Measurements from ENCODE around the gene PDSS2.
"Not testable (repeated sequence)": the region's sequence is repeated elsewhere in the genome, so short reads cannot be mapped to it uniquely, and the experiment has no call there.

Gene PDSS2

DNA sequence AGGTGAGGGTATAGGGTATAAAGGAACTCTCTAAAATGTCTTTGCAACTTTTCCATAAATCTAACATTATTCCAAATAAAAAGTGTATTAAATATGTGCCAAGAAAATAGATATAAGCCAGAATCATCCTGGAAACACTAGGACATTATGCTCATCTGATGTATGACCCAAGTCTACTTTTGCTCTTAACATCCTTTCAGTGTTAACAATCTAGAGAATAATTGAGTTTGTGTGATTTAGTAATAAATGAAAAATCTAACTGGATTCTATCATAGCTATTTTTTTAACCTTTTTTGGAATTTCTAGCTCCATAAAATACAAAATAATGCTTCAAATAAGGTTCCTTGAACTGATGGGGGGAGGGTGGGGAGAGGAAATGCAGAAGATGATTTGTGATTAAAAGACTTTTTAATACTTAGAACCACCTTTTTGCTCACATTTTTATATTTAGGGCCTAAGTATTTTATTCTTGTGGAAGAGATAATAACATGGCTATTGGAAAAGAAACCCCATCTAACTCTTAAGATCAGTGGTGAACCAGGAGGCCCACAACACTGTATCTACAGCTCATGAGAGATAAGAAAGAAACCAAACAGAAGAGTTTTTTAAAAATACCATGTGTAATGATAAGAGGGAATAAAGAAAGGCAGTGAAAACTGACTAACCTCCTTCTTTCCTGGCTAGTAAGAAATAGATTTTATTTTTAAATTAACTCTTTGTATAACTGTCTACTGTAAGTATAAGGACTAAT lies 68.5 kb downstream of the PDSS2 start:
- DNase-seq: peak; percentile 26 to 67
- no peak for TF ChIP-seq POLR2A (IDR thresholded peaks at IDR 0.05; ENCODE audit: low read length)
- no peak for TF ChIP-seq GATA1 (IDR thresholded peaks at IDR 0.05; ENCODE audit: low read depth, low read length)

- no peak for DNase-seq
- TF ChIP-seq GATA1 (IDR thresholded peaks at IDR 0.05; ENCODE audit: low read depth, low read length) (no peak), POLR2A (IDR thresholded peaks at IDR 0.05; ENCODE audit: low read length) (no peak)
Measured at GRCh38 chr6:107390056-107390455, 69.3 kb downstream of the PDSS2 start.

DNA sequence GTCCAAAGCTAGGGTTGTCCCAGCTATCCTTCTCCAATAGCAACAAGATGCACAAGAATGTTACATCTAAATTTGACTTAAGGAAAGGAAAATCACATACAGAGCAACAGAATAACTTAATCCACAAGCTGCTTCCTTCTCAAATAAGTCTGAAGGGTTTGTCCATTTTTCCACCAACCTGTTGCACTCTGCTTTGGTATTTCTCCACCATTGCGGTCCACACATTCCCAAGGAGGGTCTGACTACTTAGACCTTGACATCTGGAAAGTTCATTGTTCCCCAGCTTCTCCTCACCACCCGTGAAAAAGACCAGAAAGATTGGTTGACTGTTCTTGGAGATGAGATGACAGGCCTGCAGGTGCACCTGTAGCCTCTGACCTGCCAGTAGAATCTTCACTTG lies 72.5 kb downstream of the PDSS2 start:
- no peak for TF ChIP-seq POLR2A (IDR thresholded peaks at IDR 0.05; ENCODE audit: low read length)
- TF ChIP-seq GATA1 (IDR thresholded peaks at IDR 0.05; ENCODE audit: low read depth, low read length): no peak
- no peak for DNase-seq

DNA sequence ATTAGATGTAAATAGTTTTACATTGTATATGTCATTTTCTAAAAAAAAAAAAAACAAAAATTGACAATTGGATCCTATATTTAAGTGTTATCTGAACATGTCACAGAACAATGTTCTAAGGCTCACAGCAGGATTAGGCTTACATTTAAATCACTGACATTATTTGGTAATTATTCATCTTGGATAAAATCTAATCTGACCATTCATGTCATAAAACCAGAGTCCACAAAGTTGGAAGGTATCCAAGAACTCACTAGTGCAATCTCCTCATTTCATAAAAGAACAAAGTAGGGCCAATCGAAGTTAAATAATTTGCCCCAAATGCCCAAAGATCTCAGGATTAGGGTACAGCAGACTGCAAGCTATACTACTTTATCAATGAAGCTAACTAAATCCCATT lies 73.0 kb downstream of the PDSS2 start:
- no peak for TF ChIP-seq GATA1 (IDR thresholded peaks at IDR 0.05; ENCODE audit: low read depth, low read length)
- TF ChIP-seq POLR2A (IDR thresholded peaks at IDR 0.05; ENCODE audit: low read length): no peak
- DNase-seq: no peak

GRCh38 chr6:107383705-107384104 lies 75.7 kb downstream of the PDSS2 start:
- TF ChIP-seq POLR2A (IDR thresholded peaks at IDR 0.05; ENCODE audit: low read length) (no peak), GATA1 (IDR thresholded peaks at IDR 0.05; ENCODE audit: low read depth, low read length) (no peak)
- DNase-seq: no peak

- no peak for DNase-seq
- TF ChIP-seq POLR2A (IDR thresholded peaks at IDR 0.05; ENCODE audit: low read length) (no peak), GATA1 (IDR thresholded peaks at IDR 0.05; ENCODE audit: low read depth, low read length) (no peak)
Measured at GRCh38 chr6:107374264-107374663, 85.1 kb downstream of the PDSS2 start.

GRCh38 chr6:107369493-107369892 lies 89.9 kb downstream of the PDSS2 start:
- no peak for DNase-seq
- no peak for TF ChIP-seq POLR2A (IDR thresholded peaks at IDR 0.05; ENCODE audit: low read length)
- TF ChIP-seq GATA1 (IDR thresholded peaks at IDR 0.05; ENCODE audit: low read depth, low read length): no peak

GRCh38 chr6:107368471-107368870 lies 90.9 kb downstream of the PDSS2 start:
- DNase-seq: no peak
- no peak for TF ChIP-seq GATA1 (IDR thresholded peaks at IDR 0.05; ENCODE audit: low read depth, low read length)
- TF ChIP-seq POLR2A (IDR thresholded peaks at IDR 0.05; ENCODE audit: low read length): no peak

GRCh38 chr6:107364173-107364572 lies 95.2 kb downstream of the PDSS2 start:
- DNase-seq: not testable (repeated sequence)

DNA sequence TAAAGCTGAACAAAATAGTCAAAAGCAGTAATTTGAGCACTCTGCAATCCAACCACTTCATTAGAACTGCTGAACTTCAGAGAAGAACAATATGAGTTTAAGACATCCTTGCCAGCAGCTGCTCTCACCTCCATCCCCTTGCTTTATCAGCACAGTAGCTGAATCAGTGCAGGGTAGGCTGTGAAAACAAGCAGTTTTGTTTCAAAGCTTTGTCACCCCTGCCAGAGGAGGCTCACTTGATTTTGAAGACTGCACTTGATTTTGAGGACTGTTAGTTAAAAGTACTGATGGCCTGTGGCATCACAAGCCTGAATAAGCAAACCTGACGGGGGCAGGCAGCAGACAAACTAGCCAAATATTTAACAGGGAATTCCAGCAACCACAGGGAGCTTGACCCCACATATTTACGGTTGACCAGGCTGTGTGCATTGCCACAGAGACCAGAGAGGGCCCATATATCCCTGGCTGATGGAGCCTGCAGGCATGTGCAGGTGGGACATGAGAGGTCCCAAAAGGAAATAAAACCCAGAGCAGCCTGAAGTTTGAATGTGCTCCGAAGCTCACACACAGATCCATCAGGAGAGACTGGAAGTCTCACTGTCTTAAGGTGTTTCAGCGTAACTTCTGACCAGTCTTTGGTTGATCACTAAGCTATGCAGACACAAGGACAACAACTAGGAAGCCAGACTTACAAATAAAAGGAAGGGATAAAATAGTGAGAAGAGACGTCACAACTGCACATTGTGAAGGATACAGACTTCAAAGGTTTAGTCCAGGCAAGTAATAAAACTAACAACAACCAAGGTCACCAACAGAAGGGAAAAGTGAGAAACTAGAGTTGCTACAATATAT lies 97.4 kb downstream of the PDSS2 start:
- no peak for TF ChIP-seq POLR2A (IDR thresholded peaks at IDR 0.05; ENCODE audit: low read length)
- no peak for TF ChIP-seq GATA1 (IDR thresholded peaks at IDR 0.05; ENCODE audit: low read depth, low read length)
- no peak for DNase-seq

DNA sequence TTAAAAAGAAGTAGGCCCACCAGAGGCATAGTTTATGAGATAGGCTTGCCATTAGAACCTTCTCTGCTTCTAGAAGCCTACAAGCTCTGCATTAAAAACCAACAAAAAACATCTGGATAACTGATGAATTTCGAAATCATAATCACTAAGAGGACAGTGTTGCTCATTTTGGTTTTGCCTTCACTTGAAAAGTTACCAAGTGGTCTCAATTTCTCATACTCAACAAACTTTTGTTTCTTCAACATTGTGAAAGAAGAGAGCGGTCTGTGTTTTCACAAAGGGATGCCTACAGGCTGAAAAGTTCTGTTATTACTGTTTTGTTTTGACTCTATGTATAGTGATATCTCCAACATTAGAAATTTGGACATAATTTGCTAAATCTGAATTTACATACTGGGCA lies 98.9 kb downstream of the PDSS2 start:
- no peak for TF ChIP-seq POLR2A (IDR thresholded peaks at IDR 0.05; ENCODE audit: low read length)
- TF ChIP-seq GATA1 (IDR thresholded peaks at IDR 0.05; ENCODE audit: low read depth, low read length): no peak
- no peak for DNase-seq

GRCh38 chr6:107357842-107358241 lies 101.5 kb downstream of the PDSS2 start:
- TF ChIP-seq POLR2A (IDR thresholded peaks at IDR 0.05; ENCODE audit: low read length): no peak
- no peak for TF ChIP-seq GATA1 (IDR thresholded peaks at IDR 0.05; ENCODE audit: low read depth, low read length)

GRCh38 chr6:107357031-107357430 lies 102.3 kb downstream of the PDSS2 start:
- TF ChIP-seq GATA1 (IDR thresholded peaks at IDR 0.05; ENCODE audit: low read depth, low read length) (no peak), POLR2A (IDR thresholded peaks at IDR 0.05; ENCODE audit: low read length) (no peak)
- no peak for DNase-seq

More at GRCh38 chr6:107357842-107358241, 101.5 kb downstream of the PDSS2 start:
- no peak for DNase-seq

- no peak for DNase-seq
- no peak for TF ChIP-seq POLR2A (IDR thresholded peaks at IDR 0.05; ENCODE audit: low read length)
- no peak for TF ChIP-seq GATA1 (IDR thresholded peaks at IDR 0.05; ENCODE audit: low read depth, low read length)
Measured at GRCh38 chr6:107355659-107356058, 103.7 kb downstream of the PDSS2 start.

GRCh38 chr6:107354451-107354850 lies 104.9 kb downstream of the PDSS2 start:
- TF ChIP-seq POLR2A (IDR thresholded peaks at IDR 0.05; ENCODE audit: low read length): no peak
- TF ChIP-seq GATA1 (IDR thresholded peaks at IDR 0.05; ENCODE audit: low read depth, low read length): no peak
- no peak for DNase-seq
